Heart right ventricle (tissue), 16 donors: ENCODE measurements around the gene TSPAN5. TPM values are rescaled to one million over a fixed set of nuclear protein-coding genes. Genes with fewer than 3 reads are reported as not detected.

Experiments
- ATAC-seq, 8 donors: fragments of 200-7000 bp; cut with Tn5 transposase; one replicate each; pipeline ENCODE4 v1.9.1; 2020; ENCODE audit warnings: mild to moderate bottlenecking in 8 of 8, moderate library complexity in 8 of 8, moderate number of reproducible peaks in 1 of 8
- DNase-seq, 2 donors: peaks; one replicate each; pipeline ENCODE4 v3.0.0-alpha.2; 2020
- H3K27ac ChIP-seq, 10 donors: fragments of 200-600 bp; sonication (generic) in 2 of 10; one replicate each; pipeline versions ENCODE4 v1.5.0 to v1.8.0; 2020 to 2022; ENCODE audit warnings: mild to moderate bottlenecking in 3 of 10
- H3K27me3 ChIP-seq, 7 donors: fragments of 200-600 bp; one replicate each; pipeline ENCODE4 v1.8.0; 2021 to 2022; ENCODE audit warnings: mild to moderate bottlenecking in 2 of 7
- H3K36me3 ChIP-seq, 9 donors: fragments of 200-600 bp; sonication (generic) in 1 of 9; one replicate each; pipeline versions ENCODE4 v1.5.0 to v1.8.0; 2020 to 2022; ENCODE audit warnings: mild to moderate bottlenecking in 2 of 9
- H3K4me1 ChIP-seq, 9 donors: fragments of 200-600 bp; sonication (generic) in 1 of 9; one replicate each; pipeline versions ENCODE4 v1.5.0 to v1.8.0; 2020 to 2022; ENCODE audit warnings: mild to moderate bottlenecking in 4 of 9
- H3K4me3 ChIP-seq, 10 donors: fragments of 200-600 bp; sonication (generic) in 2 of 10; one replicate each; pipeline versions ENCODE4 v1.5.0 to v1.8.0; 2020 to 2022; ENCODE audit warnings: mild to moderate bottlenecking in 7 of 10, moderate library complexity in 2 of 10
- H3K9me3 ChIP-seq, 11 donors: fragments of 200-600 bp in 10 of 11; sonication (generic) in 2 of 11; one replicate each; pipeline versions ENCODE4 v1.5.0 to v1.8.0; 2013 to 2022; ENCODE audit warnings: mild to moderate bottlenecking in 2 of 11, control low read depth in 1 of 11, moderate library complexity in 1 of 11
- CTCF ChIP-seq, 9 donors: fragments of 200-600 bp; sonication (generic) in 2 of 9; IDR thresholded peaks; one replicate each; pipeline versions ENCODE4 v1.5.0 to v1.8.0; 2021 to 2022; ENCODE audit warnings: antibody characterized with exemption in 9 of 9, mild to moderate bottlenecking in 5 of 9, moderate library complexity in 1 of 9
- WGBS, 2 donors: extraction: QIAGEN DNeasy Blood & Tissue Kit; methylation state at CpG; one replicate each; pipeline ENCODE4 v1.1.7; 2013; ENCODE audit warnings: inconsistent platforms in 1 of 2; 5-methylcytosine and 5-hydroxymethylcytosine counted together
- intact Hi-C, 10 donors: fragments of 100-400 bp; cut with DNase I; formaldehyde crosslinking; loops; one replicate each; pipeline versions ENCODE4 v1.11.1 to v1.14.2; 2022
- polyA plus RNA-seq, 2 donors: library from polyadenylated mRNA; stranded (reverse); fragments of 200-250 nt; gene quantifications; one replicate each; pipeline ENCODE4 v1.2.3, GENCODE V29; 2013
- total RNA-seq, 10 donors: library from RNA; stranded (reverse); fragmentation: NEBNext Ultra II Directional in 3 of 10; extraction: Animal tissue kit (Norgen Biotek cat#: 25700) in 3 of 10; gene quantifications; one replicate each; pipeline versions ENCODE4 v1.2.1 to v1.2.4, GENCODE V29; 2021 to 2023
- donor health status: Arrhythmogenic right ventricular cardiomyopathy.
- donor health status: ischemic (EF 13 %, LVEDD 7.1; RV severe dilation, severe dysfunction).
- donor health status: healthy with polysubstance abuse.
- donor health status: DM: no; HTN: yes; CAD: no.
- donor health status: DM: no; HTN: no; CAD: no.
- donor health status: ischemic (EF 25% LVEDD 6.9; RV normal size, moderate dysfunction).
- donor health status: ischemic (EF 25% LVEDD 5.7; RV mildly dilated, moderate dysfunction).
- donor health status: healthy.
- donor health status: DM: yes; HTN: yes; CAD: no.
- donor health status: Ischemic cardiomyopathy.
- donor health status: ischemic (EF 35%, LVEDD 5.7; RV mildly dilated, moderate dysfunction).
- donor health status: nonischemic (EF 11% LVEDD 7.7; RV severe dilation, severe dysfunction).
- donor health status: DM: yes; HTN: yes; CAD: no.
- donor health status: PGD.
- donor health status: ischemic (EF 29% LVEDD 5.4; RV normal size, mild dysfunction).
- donor health status: nonischemic (EF 23%, LVEDD 6.1; RV moderate dilation, normal function).

The TSPAN5 gene
- total and polyA plus RNA-seq, 12 donors = 0.85 to 6.7 (median 3.8) TPM

DNA sequence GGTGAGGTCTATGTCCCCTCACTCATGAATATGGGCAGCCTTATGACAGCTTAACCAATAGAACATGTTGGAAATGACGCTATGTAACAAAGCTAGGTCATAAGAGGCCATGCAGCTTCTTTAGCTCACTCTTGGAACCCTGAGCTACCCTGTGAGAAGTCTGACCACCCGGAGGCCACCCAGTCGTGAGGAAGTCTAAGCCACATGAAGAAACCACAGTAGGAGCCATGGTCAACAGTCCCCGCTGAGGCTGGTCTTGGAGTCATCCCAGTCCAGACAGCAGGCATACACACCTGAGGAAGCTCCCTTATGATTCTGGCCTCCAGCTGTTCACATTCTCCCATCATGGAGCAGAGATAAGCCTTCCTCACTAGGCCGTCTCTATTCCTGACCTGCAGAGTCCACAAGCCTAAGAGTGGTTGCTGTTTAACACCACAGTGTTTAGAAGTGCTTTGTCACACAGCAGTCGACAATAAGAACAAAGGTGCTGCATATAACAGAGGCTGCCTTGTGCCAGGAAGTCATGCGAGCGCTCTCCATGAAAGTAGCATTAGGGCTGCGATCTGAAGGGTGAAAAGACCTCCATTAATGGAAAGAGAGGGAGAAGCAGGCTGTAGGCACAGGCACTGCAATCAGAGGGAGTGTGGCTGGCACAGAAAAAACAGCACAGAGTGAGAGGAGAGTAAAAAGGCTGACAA lies 38.2 kb downstream of the TSPAN5 start:
- H3K4me3 ChIP-seq = no peak overlapping the region
- intact Hi-C loops = no loop called here
- DNase-seq = no peak
- no peaks in the 10 kb centered on the region for H3K36me3 ChIP-seq
- no peak for TF ChIP-seq CTCF (IDR thresholded peaks at IDR 0.05)
- WGBS, 2 donors = 91 to 92% methylated on average over 9 of the region's 9 CpGs
- no peak overlapping the region for H3K27ac ChIP-seq
- no peak for ATAC-seq
- no peaks in the 10 kb centered on the region for H3K27me3 ChIP-seq
- peaks cover 0 to 14% (median 8%) of the 10 kb centered on the region in 9 donors for H3K4me1 ChIP-seq
- no peaks in the 10 kb centered on the region for H3K9me3 ChIP-seq

DNA sequence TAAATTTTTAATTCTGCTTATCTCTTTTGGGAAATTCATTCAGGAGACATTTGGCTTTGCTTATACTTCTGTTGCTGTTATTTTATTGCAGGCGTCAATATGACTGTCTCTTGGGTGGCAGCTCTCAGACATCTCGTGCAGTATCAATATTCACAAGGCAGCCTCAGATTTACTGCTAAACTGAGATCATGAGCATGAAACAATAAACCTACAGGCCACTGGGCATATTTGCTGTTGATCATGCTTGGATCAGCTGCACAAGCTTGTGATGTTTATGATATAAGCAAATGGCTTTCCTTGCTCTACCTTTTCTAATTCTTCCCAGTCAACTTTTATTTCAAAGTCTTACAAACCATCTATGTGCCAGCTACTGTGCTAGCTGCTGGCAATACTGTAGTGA lies 39.2 kb downstream of the TSPAN5 start:
- Histone ChIP-seq H3K27me3 (no peaks in the 10 kb centered on the region), H3K27ac (no peak overlapping the region), H3K4me1 (peaks cover 0 to 17% (median 8%) of the 10 kb centered on the region in 9 donors), H3K4me3 (no peak overlapping the region), H3K9me3 (no peaks in the 10 kb centered on the region), H3K36me3 (no peaks in the 10 kb centered on the region)
- ATAC-seq (no peak), DNase-seq (no peak)
- 79 to 85% methylated on average over 2 of the region's 2 CpGs for WGBS, 2 donors
- TF ChIP-seq CTCF (IDR thresholded peaks at IDR 0.05) = no peak
- intact Hi-C loops = no loop called here

- no peaks in the 10 kb centered on the region for H3K9me3 ChIP-seq
- TF ChIP-seq CTCF (IDR thresholded peaks at IDR 0.05) = no peak
- peaks cover 0 to 22% (median 8%) of the 10 kb centered on the region in 9 donors for H3K4me1 ChIP-seq
- H3K27me3 ChIP-seq = no peaks in the 10 kb centered on the region
- intact Hi-C loops = no loop called here
- H3K27ac ChIP-seq = no peak overlapping the region
- no peak for DNase-seq
- H3K4me3 ChIP-seq = no peak overlapping the region
- no peak for ATAC-seq
- WGBS, 2 donors = 85% methylated on average over 3 of the region's 3 CpGs
- no peaks in the 10 kb centered on the region for H3K36me3 ChIP-seq
These were observed 39.7 kb downstream of the TSPAN5 start for GRCh38 chr4:98618680-98619079.

- TF ChIP-seq CTCF (IDR thresholded peaks at IDR 0.05) = no peak
- 65 to 72% methylated on average over 2 of the region's 2 CpGs for WGBS, 2 donors
- Histone ChIP-seq H3K4me1 (peaks cover 0 to 27% (median 8%) of the 10 kb centered on the region in 9 donors), H3K4me3 (no peak overlapping the region), H3K27ac (peak overlapping the region in 1 of 10 donors; percentile 17), H3K36me3 (no peaks in the 10 kb centered on the region), H3K27me3 (no peaks in the 10 kb centered on the region), H3K9me3 (no peaks in the 10 kb centered on the region)
- intact Hi-C loops = no loop called here
- DNase-seq (no peak), ATAC-seq (peak in 7 of 8 donors; percentile 16 to 74 (median 39))
These were observed 40.9 kb downstream of the TSPAN5 start for GRCh38 chr4:98617358-98618047.
